AG09319 (cell line): ENCODE results near the gene GGA3.
A peak's percentile ranks its signal among the peaks of the same experiment; 100 is the strongest.

Experiments used
- DNase-seq: peaks from one replicate; pipeline ENCODE4 v3.0.0-alpha.2; 2010; ENCODE audit warnings: low read depth; ENCODE audit errors: extremely low read depth
- TF ChIP-seq, protein P1 (sequence below): IDR thresholded peaks from 2 replicates; pipeline ENCODE4 v1.5.1; 2011; ENCODE audit warnings: low read depth, mild to moderate bottlenecking, inconsistent platforms, low read length, moderate library complexity

GGA3 gene

DNA sequence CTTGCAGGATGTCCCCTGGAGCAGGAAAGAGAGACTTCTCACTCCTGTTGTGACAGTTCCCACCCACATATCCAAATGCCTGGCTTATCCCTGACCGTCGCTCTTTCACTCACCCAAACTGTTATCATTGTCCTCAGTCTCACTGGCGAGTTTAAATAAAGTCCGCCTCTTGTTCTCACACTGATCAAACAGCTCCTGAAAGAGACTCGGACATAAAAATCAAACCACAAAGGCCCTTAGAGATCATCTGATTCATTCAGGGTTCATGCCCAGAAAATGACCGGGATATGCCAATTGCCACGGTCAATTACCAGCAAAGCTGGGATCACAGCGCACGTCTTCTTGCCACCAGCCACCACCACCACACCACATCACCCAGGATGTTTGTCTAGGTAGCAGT lies 19.9 kb downstream of the GGA3 start:
- TF ChIP-seq, protein P1, sequence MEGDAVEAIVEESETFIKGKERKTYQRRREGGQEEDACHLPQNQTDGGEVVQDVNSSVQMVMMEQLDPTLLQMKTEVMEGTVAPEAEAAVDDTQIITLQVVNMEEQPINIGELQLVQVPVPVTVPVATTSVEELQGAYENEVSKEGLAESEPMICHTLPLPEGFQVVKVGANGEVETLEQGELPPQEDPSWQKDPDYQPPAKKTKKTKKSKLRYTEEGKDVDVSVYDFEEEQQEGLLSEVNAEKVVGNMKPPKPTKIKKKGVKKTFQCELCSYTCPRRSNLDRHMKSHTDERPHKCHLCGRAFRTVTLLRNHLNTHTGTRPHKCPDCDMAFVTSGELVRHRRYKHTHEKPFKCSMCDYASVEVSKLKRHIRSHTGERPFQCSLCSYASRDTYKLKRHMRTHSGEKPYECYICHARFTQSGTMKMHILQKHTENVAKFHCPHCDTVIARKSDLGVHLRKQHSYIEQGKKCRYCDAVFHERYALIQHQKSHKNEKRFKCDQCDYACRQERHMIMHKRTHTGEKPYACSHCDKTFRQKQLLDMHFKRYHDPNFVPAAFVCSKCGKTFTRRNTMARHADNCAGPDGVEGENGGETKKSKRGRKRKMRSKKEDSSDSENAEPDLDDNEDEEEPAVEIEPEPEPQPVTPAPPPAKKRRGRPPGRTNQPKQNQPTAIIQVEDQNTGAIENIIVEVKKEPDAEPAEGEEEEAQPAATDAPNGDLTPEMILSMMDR, result no peak
- no peak for DNase-seq

DNA sequence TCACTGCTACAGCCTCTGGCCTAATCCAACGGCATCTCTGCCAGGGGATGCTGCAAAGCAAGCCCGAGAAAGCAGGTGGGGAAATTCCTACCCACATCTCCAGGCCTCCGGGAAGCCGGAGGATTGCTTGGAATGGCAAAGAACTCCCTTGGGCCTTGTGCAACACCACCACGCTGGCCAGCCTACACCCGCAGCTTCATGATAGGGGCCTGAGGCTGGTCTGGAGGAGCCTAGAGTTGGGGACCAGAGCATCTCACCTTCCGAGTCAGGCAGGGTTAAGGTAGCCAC lies 20.3 kb downstream of the GGA3 start:
- no peak for DNase-seq
- TF ChIP-seq, protein P1, result no peak

DNA sequence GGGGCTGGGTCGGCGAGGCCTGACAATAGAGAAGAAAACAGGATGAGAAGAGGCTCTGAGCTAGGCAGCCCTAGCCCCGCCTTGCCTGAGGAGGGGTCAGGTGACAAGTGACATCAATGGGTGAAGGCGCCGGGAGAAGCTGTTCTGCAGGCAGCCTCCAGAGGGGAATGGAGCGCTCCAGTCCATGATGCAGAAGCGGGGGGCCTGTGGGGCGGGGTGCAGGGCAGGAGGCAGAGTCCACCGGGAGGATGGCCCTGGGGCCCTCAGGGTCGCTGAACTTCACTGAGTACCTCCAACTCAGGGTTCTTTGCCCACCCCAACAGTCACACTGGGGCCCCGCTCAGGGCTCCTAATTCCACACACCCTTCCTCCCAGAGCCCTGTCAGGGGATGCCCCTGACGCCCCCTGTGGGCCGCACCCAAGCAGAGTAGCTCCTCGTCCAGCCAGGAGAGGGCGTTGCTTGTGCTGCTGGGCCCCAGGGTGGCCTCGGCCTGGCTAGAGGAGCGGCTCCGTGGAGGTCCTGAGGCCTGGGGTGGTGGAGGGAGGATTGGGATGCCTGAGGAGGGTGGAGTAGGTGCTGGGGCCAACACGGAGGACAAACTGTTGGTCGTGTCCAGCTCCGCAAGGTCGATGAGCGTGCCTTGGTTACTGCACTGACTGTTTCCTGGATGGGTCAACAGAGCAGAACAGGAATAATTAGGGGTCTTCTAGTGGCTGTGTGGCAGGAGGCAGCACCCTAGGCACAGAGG lies 20.8 kb downstream of the GGA3 start:
- TF ChIP-seq, protein P1, result peak; percentile 61
- DNase-seq, result no peak

DNA sequence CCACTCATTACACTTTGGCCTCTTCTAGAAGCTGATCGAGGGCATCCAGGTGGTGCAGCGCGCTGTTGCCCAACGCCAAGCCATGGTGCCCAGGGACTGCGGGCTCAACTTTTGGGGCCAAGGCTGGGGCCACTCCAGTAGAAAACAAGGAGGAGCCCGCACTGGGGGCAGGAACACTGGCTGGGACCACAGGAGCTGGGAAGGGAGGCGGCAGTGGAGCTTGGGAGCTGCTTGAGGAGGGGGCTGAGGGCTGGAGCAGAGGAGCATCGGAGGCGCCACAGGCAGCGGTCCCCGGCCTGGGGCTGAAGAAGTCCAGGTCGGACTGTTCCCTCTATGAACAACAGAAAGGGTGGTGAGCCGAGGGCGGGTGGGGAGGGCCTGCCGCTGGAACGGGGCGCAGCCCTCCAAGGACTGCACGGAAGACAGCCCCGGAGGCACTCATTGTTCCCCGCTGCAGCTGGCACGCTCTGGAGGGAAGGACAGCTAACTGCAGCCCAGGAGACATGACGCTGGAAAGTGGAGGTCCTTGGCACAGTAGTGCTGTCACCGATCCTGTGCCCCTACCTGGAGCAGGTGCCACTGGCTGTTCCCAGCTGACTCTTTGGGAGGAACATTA lies 21.5 kb downstream of the GGA3 start:
- no peak for DNase-seq
- TF ChIP-seq, protein P1, result no peak

DNA sequence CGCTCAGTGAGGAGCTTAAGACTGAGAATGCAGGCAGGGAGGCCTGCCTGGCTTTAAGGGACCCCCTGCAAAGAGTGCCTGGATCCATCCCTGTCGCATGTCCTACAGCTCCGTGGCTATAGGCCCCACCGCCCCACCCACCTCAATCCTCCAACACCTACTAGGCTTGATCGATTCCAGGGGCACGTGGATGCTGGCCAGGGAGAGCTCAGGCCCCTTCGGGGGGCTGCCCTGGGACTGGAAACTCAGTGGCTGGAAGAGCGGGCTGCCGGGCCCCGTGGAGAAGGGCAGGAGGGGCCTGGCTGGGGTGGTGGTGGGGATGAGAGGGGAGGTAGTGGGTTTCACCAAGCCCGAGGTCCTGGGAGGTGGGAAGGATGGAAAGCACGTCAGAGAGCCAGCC lies 22.2 kb downstream of the GGA3 start:
- TF ChIP-seq, protein P1, result no peak
- DNase-seq, result no peak

DNA sequence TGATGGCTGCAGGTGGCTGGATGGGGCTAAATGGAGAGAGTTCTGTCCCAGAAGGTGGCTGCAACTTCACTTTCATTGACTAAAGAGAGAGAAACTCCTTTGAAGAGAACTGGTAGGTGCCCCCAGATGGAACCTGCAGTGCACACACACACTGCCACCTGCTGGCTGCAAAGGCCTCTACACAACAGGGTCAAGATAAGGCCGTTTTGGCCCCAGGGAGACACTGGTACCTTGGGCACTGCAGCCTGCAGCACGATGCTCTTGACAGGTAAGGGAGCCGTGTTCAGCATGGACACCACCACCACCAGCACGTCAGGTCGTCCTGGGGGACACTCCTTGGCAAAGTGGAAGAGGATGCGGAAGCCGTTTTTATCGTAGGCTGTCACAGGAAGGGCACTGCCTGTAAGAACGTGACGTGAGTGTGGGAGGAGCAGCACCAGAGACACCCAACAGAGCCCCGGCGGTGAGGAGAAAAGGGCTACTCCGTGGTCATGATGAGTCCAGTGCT lies 22.7 kb downstream of the GGA3 start:
- TF ChIP-seq, protein P1, result peak; percentile 86
- no peak for DNase-seq

DNA sequence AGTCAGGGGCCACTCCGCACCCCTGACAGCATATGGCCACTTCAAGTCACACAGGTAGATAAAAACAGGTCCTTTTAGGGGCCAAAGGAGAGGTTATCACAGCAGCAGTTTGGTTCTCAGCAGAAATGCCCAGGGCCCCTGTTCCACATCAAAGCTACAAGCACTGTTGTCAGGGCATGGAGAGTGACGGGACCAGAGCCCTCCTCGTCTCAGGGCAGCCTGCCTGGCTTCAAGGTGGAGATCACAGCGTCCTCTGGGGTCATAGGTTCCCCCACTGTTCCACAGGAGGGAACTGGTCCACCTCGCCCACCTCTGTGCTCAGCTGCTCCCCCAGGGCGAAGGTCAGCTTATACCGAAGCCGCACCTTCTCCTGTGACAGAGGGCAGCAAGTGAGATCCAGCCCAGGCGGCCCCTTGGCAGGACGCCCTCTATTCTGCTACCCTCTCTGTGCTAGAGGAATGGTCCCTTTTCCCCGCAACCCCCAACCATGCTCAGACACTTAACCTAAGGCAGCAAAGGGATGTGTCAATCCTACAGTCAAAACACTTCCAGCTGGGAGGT lies 23.3 kb downstream of the GGA3 start:
- DNase-seq, result no peak
- TF ChIP-seq, protein P1, result no peak
